ENCODE measurements around the gene RAB1B. TPM values are rescaled to one million over a fixed set of nuclear protein-coding genes. Genes with fewer than 3 reads are reported as not detected.

Gene RAB1B
- total and polyA plus RNA-seq, 2 donors (not counting 1 experiment from before 2014, with no cell fraction given), result 77.1 to 77.8 TPM

- no peaks in the 10 kb centered on the region for H3K27me3 ChIP-seq (replicated peaks in 1 of 4; ENCODE audit: control extremely low read depth in 1 of 4, control insufficient read depth in 3 of 4, insufficient read depth in 4 of 4, low read length in 3 of 4)
- CTCF ChIA-PET, result interaction anchor here (0.7 to 4.7 kb wide), 3 partner anchors 12 to 42 kb away, joined by 3 to 33 read pairs (median 7); no protein-coding TSS in a partner anchor
- H3K27ac ChIP-seq (ENCODE audit: low read length in 2 of 2), result peak overlapping the region; percentile 81 to 97
- intact Hi-C loops (cut with micrococcal nuclease), result loop anchor here (1.0 to 5.0 kb wide), 7 partner anchors 13 to 557 kb away; partner anchors contain the start of genes BRMS1, CFL1, KAT5 and SF3B2
- Mint-ChIP-seq H3K4me3 (peak overlapping the region; percentile 95), H3K9me3 (ENCODE audit: insufficient read depth) (no peaks in the 10 kb centered on the region), H3K27me3 (no peaks in the 10 kb centered on the region), H3K4me1 (peaks cover 29% of the 10 kb centered on the region), H3K27ac (peak overlapping the region; percentile 96)
- ATAC-seq (ENCODE audit: low read depth), result no peak
- H3K4me2 ChIP-seq (replicated peaks; ENCODE audit: low read depth, low read length, poor library complexity, severe bottlenecking), result peak overlapping the region; percentile 99
- WGBS (ENCODE audit: insufficient coverage), result under 1% methylated on average over 19 of the region's 32 CpGs
- peaks cover 46% of the 10 kb centered on the region for H4K20me1 ChIP-seq (ENCODE audit: control insufficient read depth, insufficient read depth, low read length, poor library complexity, severe bottlenecking)
- POLR2A ChIA-PET, result interaction anchor here (0.6 to 1.7 kb wide), 5 partner anchors 8 to 381 kb away, joined by 4 to 6 read pairs (median 5); no protein-coding TSS in a partner anchor
- peaks cover 0 to 47% of the 10 kb centered on the region in 2 experiments for H3K36me3 ChIP-seq (replicated peaks in 1 of 2; ENCODE audit: control extremely low read depth in 1 of 2, control insufficient read depth in 1 of 2, extremely low read depth in 1 of 2, insufficient read depth in 2 of 2, low read length in 1 of 2)
- TF ChIP-seq CTCF (IDR thresholded peaks at IDR 0.05) (peak; percentile 22), EZH2 (IDR thresholded peaks at IDR 0.05; ENCODE audit: borderline replicate concordance, insufficient read depth, low read depth, low read length, poor library complexity, severe bottlenecking) (no peak)
- peaks cover 41% of the 10 kb centered on the region for H3K79me2 ChIP-seq (ENCODE audit: control insufficient read depth, insufficient read depth, low read length)
- peak overlapping the region; percentile 79 for H2AFZ ChIP-seq (ENCODE audit: insufficient read depth, low read depth, low read length, poor library complexity, severe bottlenecking)
- peaks cover 14 to 27% of the 10 kb centered on the region in 2 donors for H3K4me1 ChIP-seq (ENCODE audit: control insufficient read depth in 2 of 2, insufficient read depth in 2 of 2, low read length in 2 of 2)
- DNase-seq, result peak; percentile 55
- peak overlapping the region; percentile 94 for H3K9ac ChIP-seq (ENCODE audit: low read length)
- no peaks in the 10 kb centered on the region for H3K9me3 ChIP-seq (ENCODE audit: control extremely low read depth in 1 of 3, control insufficient read depth in 2 of 3, insufficient read depth in 1 of 3, low read length in 2 of 3)
- peak overlapping the region; percentile 81 to 100 (median 98) for H3K4me3 ChIP-seq (ENCODE audit: control extremely low read depth in 1 of 5, extremely low read depth in 1 of 5, insufficient read depth in 1 of 5, low read depth in 2 of 5, low read length in 4 of 5)
These were observed 790 bp downstream of the RAB1B start for GRCh38 chr11:66268952-66269905.

Data from B cell (primary cell).